GM12878 (cell line): ENCODE data around the gene TIMP3. TPM values are rescaled to one million over a fixed set of nuclear protein-coding genes. Genes with fewer than 3 reads are reported as not detected.
"Not testable (repeated sequence)": the region's sequence is repeated elsewhere in the genome, so short reads cannot be mapped to it uniquely, and the experiment has no call there.

Experiments used
- ATAC-seq: fragments of 200-7000 bp; cut with Tn5 transposase; 3 replicates; pipeline ENCODE4 v1.9.1; 2020; ENCODE audit warnings: mild to moderate bottlenecking, moderate library complexity
- BruUV-seq: library from RNA; stranded (reverse); fragments of 400-500 nt; replicated peaks from 2 replicates; lab custom pipeline; 2021; lab: Mats Ljungman, UMichigan
- CTCF ChIA-PET: fragments of 300-600 bp; sonication (Branson Sonifier 250); formaldehyde crosslinking; extraction: SDS; loops from one replicate; lab custom pipeline; 2021; ENCODE audit warnings: inconsistent platforms; lab: Yijun Ruan, JAX
- POLR2A ChIA-PET: fragments of 350-600 bp; formaldehyde crosslinking; extraction: SDS; loops from one replicate; lab custom pipeline; 2021; ENCODE audit warnings: inconsistent platforms; lab: Charles Lee
- RAD21 ChIA-PET: fragments of 300-600 bp; sonication (Branson Sonifier 250); formaldehyde crosslinking; loops from one replicate; lab custom pipeline; 2023; ENCODE audit warnings: antibody characterized with exemption; ENCODE audit not compliant: unreplicated experiment; lab: Charles Lee
- SMC1A ChIA-PET: fragments of 300-600 bp; sonication (Branson Sonifier 250); formaldehyde crosslinking; loops from one replicate; lab custom pipeline; 2023; ENCODE audit not compliant: unreplicated experiment, uncharacterized antibody; lab: Charles Lee
- DNase-seq: peaks from one replicate; pipeline ENCODE4 v3.0.0-alpha.2; 2011; ENCODE audit warnings: low read depth, low spot score
- FAIRE-seq: peaks from 3 replicates; lab custom pipeline; 2011; peaks lifted over from hg19 to GRCh38; lab: Jason Lieb, UNC
- H2AFZ ChIP-seq: 2 replicates; pipeline ENCODE4 v1.6.0; 2011; ENCODE audit warnings: low read depth, low read length, control low read depth; ENCODE audit not compliant: control insufficient read depth
- H3K27ac ChIP-seq: 2 replicates; pipeline ENCODE4 v1.5.1; 2011; ENCODE audit warnings: control low read depth; ENCODE audit not compliant: control insufficient read depth, insufficient read depth
- H3K27me3 ChIP-seq, 2 experiments: replicated peaks in 1 of 2; 2 replicates each; pipeline versions ENCODE4 v1.6.0 to v1.6.1; 2011; ENCODE audit warnings: low read length in 1 of 2; ENCODE audit not compliant: control insufficient read depth in 2 of 2, insufficient read depth in 2 of 2
- H3K36me3 ChIP-seq, 2 experiments: 2 replicates each; pipeline ENCODE4 v1.5.1; 2011; ENCODE audit warnings: low read length in 1 of 2; ENCODE audit not compliant: control insufficient read depth in 2 of 2, insufficient read depth in 2 of 2
- H3K4me1 ChIP-seq: 2 replicates; pipeline ENCODE4 v1.6.1; 2011; ENCODE audit warnings: mild to moderate bottlenecking, low read length, moderate library complexity, mixed read lengths; ENCODE audit not compliant: control insufficient read depth, insufficient read depth
- H3K4me2 ChIP-seq: 2 replicates; pipeline ENCODE4 v1.6.0; 2011; ENCODE audit warnings: control low read depth; ENCODE audit not compliant: control insufficient read depth, insufficient read depth
- H3K4me3 ChIP-seq: fragments of 200-600 bp; sonication (generic); 2 replicates; pipeline ENCODE4 v1.5.1; 2016
- H3K79me2 ChIP-seq: 2 replicates; pipeline ENCODE4 v1.6.0; 2011; ENCODE audit warnings: low read length; ENCODE audit not compliant: control insufficient read depth, insufficient read depth
- H3K9ac ChIP-seq: 2 replicates; pipeline ENCODE4 v1.8.0; 2011; ENCODE audit warnings: low read length, control low read depth, mixed read lengths; ENCODE audit not compliant: control insufficient read depth, insufficient read depth
- H3K9me3 ChIP-seq: replicated peaks from 3 replicates; pipeline ENCODE4 v1.5.1; 2011; ENCODE audit warnings: mild to moderate bottlenecking, low read length; ENCODE audit not compliant: control insufficient read depth, insufficient read depth
- H4K20me1 ChIP-seq: 2 replicates; pipeline ENCODE4 v1.6.0; 2011; ENCODE audit not compliant: control insufficient read depth, insufficient read depth
- CHD1 ChIP-seq: IDR thresholded peaks from 2 replicates; pipeline ENCODE4 v1.6.1; 2012; ENCODE audit warnings: low read depth, low read length, improper control_type of control experiment
- ZBTB11 ChIP-seq: fragments of 450-650 bp; formaldehyde crosslinking; IDR thresholded peaks from 2 replicates; pipeline ENCODE4 v1.5.0; 2022; ENCODE audit warnings: mild to moderate bottlenecking, missing genetic modification characterization
- WGBS: methylation state at CpG from one replicate; pipeline ENCODE4 v1.1.6; 2016; ENCODE audit warnings: low lambda C conversion rate; ENCODE audit not compliant: insufficient replicate concordance, insufficient coverage; ENCODE audit errors: missing lambda C conversion rate; 5-methylcytosine and 5-hydroxymethylcytosine counted together
- in situ Hi-C: fragments of 300-500 bp; cut with MboI; formaldehyde crosslinking; loops from 9 replicates; pipeline ENCODE4 v1.14.3; 2018; ENCODE audit warnings: mixed read lengths
- intact Hi-C: fragments of 100-400 bp; cut with micrococcal nuclease; formaldehyde crosslinking; loops from one replicate; pipeline ENCODE4 v1.14.2; 2022; ENCODE audit not compliant: unreplicated experiment
- polyA plus RNA-seq, 11 experiments: library from polyadenylated mRNA; depleted of rRNA in 4 of 11; unstranded in 6 of 11; stranded (reverse) in 5 of 11; fragments of >200 nt; fragmentation: Nextera tagmentation in 4 of 11; fragmentation: Illumina TruSeq in 1 of 11; extraction: Ambion mirVana in 4 of 11; extraction: Trizol in 1 of 11; gene quantifications; 1 replicate in 1 of 11; 2 replicates in 10 of 11; pipeline versions ENCODE4 v1.2.1 to v1.2.3, GENCODE V29; 2011 to 2016; ENCODE audit warnings: inconsistent platforms in 2 of 11, missing spikeins in 2 of 11, low read depth in 1 of 11
- total RNA-seq, 4 experiments: library from RNA; depleted of rRNA in 3 of 4; stranded (reverse); fragments of >200 nt in 3 of 4; fragmentation: Illumina TruSeq in 1 of 4; extraction: Trizol in 1 of 4; gene quantifications; 2 replicates each; pipeline versions ENCODE4 v1.2.1 to v1.2.3, GENCODE V29; 2013 to 2021
- TF ChIP-seq, protein P1 (sequence below): fragments of 150-350 bp; IDR thresholded peaks from 2 replicates; pipeline ENCODE4 v1.6.1; 2016; ENCODE audit warnings: low read depth, low read length

The TIMP3 gene
- total and polyA plus RNA-seq, 10 of the 15 experiments (the other 5 are each of a cell fraction or from before 2014, with no cell fraction given), result 0.01 to 0.74 (median 0.27) TPM; not detected in 5

DNA sequence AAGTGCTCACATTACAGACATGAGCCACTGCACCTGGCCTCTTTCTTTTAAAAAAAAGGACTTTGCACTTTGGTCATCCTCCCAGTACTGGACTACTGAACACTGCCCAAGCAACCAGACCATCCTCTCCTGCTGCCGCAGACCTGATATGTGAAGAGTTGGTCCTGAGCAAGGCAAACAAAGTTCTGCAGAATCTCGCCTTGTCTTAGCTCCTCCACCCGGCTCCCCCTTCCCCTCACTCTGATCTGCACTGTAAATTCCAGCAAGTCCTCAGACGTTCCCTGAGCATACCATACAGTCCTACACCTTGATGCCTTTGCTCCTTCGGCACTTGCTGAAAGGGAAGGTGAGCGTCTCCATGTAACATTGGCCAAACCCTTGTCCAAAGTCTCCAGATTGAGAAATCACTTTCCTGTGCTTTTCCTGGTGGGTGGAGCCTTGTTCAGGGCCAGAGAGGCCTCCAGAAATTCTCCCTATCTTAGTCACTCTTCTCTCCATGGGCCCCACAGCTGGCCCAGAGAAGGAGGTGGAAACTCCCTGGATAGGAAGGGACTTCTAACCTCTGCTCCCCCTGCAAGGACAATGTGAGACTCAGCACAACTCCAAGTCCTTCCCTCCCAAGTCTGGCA is 47.0 kb upstream of the TIMP3 start (continued):
- TF ChIP-seq, protein P1, sequence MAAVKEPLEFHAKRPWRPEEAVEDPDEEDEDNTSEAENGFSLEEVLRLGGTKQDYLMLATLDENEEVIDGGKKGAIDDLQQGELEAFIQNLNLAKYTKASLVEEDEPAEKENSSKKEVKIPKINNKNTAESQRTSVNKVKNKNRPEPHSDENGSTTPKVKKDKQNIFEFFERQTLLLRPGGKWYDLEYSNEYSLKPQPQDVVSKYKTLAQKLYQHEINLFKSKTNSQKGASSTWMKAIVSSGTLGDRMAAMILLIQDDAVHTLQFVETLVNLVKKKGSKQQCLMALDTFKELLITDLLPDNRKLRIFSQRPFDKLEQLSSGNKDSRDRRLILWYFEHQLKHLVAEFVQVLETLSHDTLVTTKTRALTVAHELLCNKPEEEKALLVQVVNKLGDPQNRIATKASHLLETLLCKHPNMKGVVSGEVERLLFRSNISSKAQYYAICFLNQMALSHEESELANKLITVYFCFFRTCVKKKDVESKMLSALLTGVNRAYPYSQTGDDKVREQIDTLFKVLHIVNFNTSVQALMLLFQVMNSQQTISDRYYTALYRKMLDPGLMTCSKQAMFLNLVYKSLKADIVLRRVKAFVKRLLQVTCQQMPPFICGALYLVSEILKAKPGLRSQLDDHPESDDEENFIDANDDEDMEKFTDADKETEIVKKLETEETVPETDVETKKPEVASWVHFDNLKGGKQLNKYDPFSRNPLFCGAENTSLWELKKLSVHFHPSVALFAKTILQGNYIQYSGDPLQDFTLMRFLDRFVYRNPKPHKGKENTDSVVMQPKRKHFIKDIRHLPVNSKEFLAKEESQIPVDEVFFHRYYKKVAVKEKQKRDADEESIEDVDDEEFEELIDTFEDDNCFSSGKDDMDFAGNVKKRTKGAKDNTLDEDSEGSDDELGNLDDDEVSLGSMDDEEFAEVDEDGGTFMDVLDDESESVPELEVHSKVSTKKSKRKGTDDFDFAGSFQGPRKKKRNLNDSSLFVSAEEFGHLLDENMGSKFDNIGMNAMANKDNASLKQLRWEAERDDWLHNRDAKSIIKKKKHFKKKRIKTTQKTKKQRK, result no peak
- TF ChIP-seq ZBTB11 (CRISPR knock-in tag) (no peak), CHD1 (no peak)

DNA sequence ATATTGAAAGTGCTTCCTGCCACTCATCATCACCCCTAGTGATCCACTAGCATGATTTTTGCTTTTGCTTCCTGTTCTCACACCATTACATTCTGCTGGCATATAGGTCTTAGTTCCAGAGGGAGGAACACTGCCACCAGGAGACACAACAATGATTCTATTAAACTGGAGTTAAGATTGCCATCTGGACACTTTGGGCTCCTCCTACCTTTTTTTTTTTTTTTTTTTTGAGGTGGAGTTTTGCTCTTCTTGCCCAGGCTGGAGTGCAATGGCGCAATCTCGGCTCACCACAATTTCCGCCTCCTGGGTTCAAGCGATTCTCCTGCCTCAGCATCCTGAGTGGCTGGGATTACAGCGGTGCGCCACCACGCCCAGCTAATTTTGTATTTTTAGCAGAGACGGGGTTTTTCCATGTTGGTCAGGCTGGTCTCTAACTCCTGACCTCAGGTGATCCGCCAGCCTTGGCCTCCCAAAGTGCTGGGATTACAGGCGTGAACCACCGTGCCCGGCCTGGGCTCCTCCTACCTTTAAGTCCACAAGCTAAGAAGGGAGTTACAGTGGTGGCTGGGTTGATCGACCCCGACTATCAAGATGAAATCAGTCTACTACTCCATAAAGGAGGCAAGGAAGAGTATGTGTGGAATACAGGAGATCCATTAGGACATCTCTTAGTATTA is 44.3 kb upstream of the TIMP3 start:
- H4K20me1 ChIP-seq, H3K4me2 ChIP-seq, H2AFZ ChIP-seq, POLR2A ChIA-PET, RAD21 ChIA-PET, H3K4me3 ChIP-seq, in situ Hi-C loops, H3K27ac ChIP-seq, DNase-seq, H3K27me3 ChIP-seq, intact Hi-C loops, SMC1A ChIA-PET, H3K79me2 ChIP-seq, H3K9me3 ChIP-seq, CTCF ChIA-PET, H3K9ac ChIP-seq, H3K36me3 ChIP-seq, FAIRE-seq, H3K4me1 ChIP-seq, BruUV-seq, ATAC-seq: not testable (repeated sequence)
- WGBS, result 61% methylated on average over 12 of the region's 14 CpGs
